Measurements from ENCODE around the gene C19orf38. TPM values are rescaled to one million over a fixed set of nuclear protein-coding genes. Genes with fewer than 3 reads are reported as not detected.

Gene C19orf38
- total and polyA plus RNA-seq, 2 donors (not counting 1 experiment from before 2014, with no cell fraction given), result 1.7 to 2.4 TPM

GRCh38 chr19:10870955-10871603 is 22.9 kb downstream of the C19orf38 start, which contains the start of gene CARM1:
TSS of gene CARM1 (plus strand) at chr19:10871553. CDS start at chr19:10871703, 150 bp downstream.
- peak within 1 kb of the TSS; percentile 85 for H3K27ac Mint-ChIP-seq
- Histone ChIP-seq H3K79me2 (ENCODE audit: control insufficient read depth, insufficient read depth, low read length) (peaks cover 52% of the 10 kb centered on the region), H3K4me3 (ENCODE audit: control extremely low read depth in 1 of 5, extremely low read depth in 1 of 5, insufficient read depth in 1 of 5, low read depth in 2 of 5, low read length in 4 of 5) (peak within 1 kb of the TSS; percentile 41 to 79 (median 67)), H4K20me1 (ENCODE audit: control insufficient read depth, insufficient read depth, low read length, poor library complexity, severe bottlenecking) (peaks cover 6% of the 10 kb centered on the region), H3K27ac (ENCODE audit: low read length in 2 of 2) (peak within 1 kb of the TSS; percentile 75 to 79), H3K9me3 (ENCODE audit: control extremely low read depth in 1 of 3, control insufficient read depth in 2 of 3, insufficient read depth in 1 of 3, low read length in 2 of 3) (no peaks in the 10 kb centered on the region), H3K4me2 (replicated peaks; ENCODE audit: low read depth, low read length, poor library complexity, severe bottlenecking) (peak within 1 kb of the TSS; percentile 95), H3K27me3 (replicated peaks in 1 of 4; ENCODE audit: control extremely low read depth in 1 of 4, control insufficient read depth in 3 of 4, insufficient read depth in 4 of 4, low read length in 3 of 4) (no peaks in the 10 kb centered on the region), H3K4me1 (ENCODE audit: control insufficient read depth in 2 of 2, insufficient read depth in 2 of 2, low read length in 2 of 2) (peaks cover 33 to 46% of the 10 kb centered on the region in 2 donors), H3K36me3 (replicated peaks in 1 of 2; ENCODE audit: control extremely low read depth in 1 of 2, control insufficient read depth in 1 of 2, extremely low read depth in 1 of 2, insufficient read depth in 2 of 2, low read length in 1 of 2) (peaks cover 0 to 1% of the 10 kb centered on the region in 2 experiments), H3K9ac (ENCODE audit: low read length) (peak within 1 kb of the TSS; percentile 82), H2AFZ (ENCODE audit: insufficient read depth, low read depth, low read length, poor library complexity, severe bottlenecking) (peak within 1 kb of the TSS; percentile 85)
- CTCF ChIA-PET, result interaction anchor here (0.5 to 2.3 kb wide), 7 partner anchors 9 to 165 kb away, joined by 3 to 7 read pairs (median 3); partner anchors contain the start of genes C19orf38, DNM2 and TMED1
- DNase-seq, result peak; percentile 99
- POLR2A ChIA-PET, result interaction anchor here (0.6 to 2.3 kb wide), 3 partner anchors 35 to 154 kb away, joined by 3 to 8 read pairs (median 4); partner anchors contain the start of gene TMED1
- no peak for TF ChIP-seq EZH2 (IDR thresholded peaks at IDR 0.05; ENCODE audit: borderline replicate concordance, insufficient read depth, low read depth, low read length, poor library complexity, severe bottlenecking)
- peak; percentile 55 for TF ChIP-seq CTCF (IDR thresholded peaks at IDR 0.05)
- no peaks in the 10 kb centered on the region for H3K27me3 Mint-ChIP-seq
- under 1% methylated on average over 97 of the region's 99 CpGs for WGBS (ENCODE audit: insufficient coverage)
- intact Hi-C loops (cut with micrococcal nuclease), result loop anchor here (1.0 to 10.0 kb wide), 5 partner anchors 35 to 302 kb away; partner anchors contain the start of genes ILF3, SPC24 and TMED1
- H3K4me1 Mint-ChIP-seq, result peaks cover 43% of the 10 kb centered on the region
- peak within 1 kb of the TSS; percentile 86 for H3K4me3 Mint-ChIP-seq
- ATAC-seq (ENCODE audit: low read depth), result peak; percentile 83
- H3K9me3 Mint-ChIP-seq (ENCODE audit: insufficient read depth), result no peaks in the 10 kb centered on the region
